B cell (primary cell): ENCODE data around the gene ATP6V0A1. TPM values are rescaled to one million over a fixed set of nuclear protein-coding genes. Genes with fewer than 3 reads are reported as not detected.
"Not testable (repeated sequence)": the region's sequence is repeated elsewhere in the genome, so short reads cannot be mapped to it uniquely, and the experiment has no call there.

Source experiments
- ATAC-seq: fragments of 200-7000 bp; cut with Tn5 transposase; one replicate; pipeline ENCODE4 v1.10.0; 2021; ENCODE audit warnings: low read depth, mild to moderate bottlenecking, moderate number of reproducible peaks, moderate library complexity
- CTCF ChIA-PET: fragments of 350-600 bp; sonication (Branson Sonifier 250); formaldehyde crosslinking; loops from one replicate; lab custom pipeline; 2021; ENCODE audit warnings: antibody characterized with exemption, inconsistent platforms; lab: Charles Lee
- POLR2A ChIA-PET: fragments of 350-600 bp; sonication (Branson Sonifier 250); formaldehyde crosslinking; loops from one replicate; lab custom pipeline; 2021; ENCODE audit warnings: antibody characterized with exemption; lab: Charles Lee
- DNase-seq: peaks from one replicate; pipeline ENCODE4 v3.0.0; 2013
- H2AFZ ChIP-seq: 2 replicates; pipeline ENCODE4 v1.6.1; 2012; ENCODE audit warnings: mild to moderate bottlenecking, low read depth, low read length; ENCODE audit not compliant: insufficient read depth, poor library complexity, severe bottlenecking
- H3K27ac ChIP-seq, 2 donors: 1 replicate in 1 of 2; 2 replicates in 1 of 2; pipeline ENCODE4 v1.5.1; 2012 to 2013; ENCODE audit warnings: low read length in 2 of 2, mild to moderate bottlenecking in 2 of 2, moderate library complexity in 1 of 2
- H3K27me3 ChIP-seq, 4 experiments: fragments of 200-600 bp in 1 of 4; sonication (generic) in 1 of 4; replicated peaks in 1 of 4; 1 replicate in 2 of 4; 2 replicates in 2 of 4; pipeline versions ENCODE4 v1.6.1 to v1.7.0; 2013 to 2016; ENCODE audit warnings: low read length in 3 of 4, mild to moderate bottlenecking in 2 of 4, mixed read lengths in 1 of 4, moderate library complexity in 1 of 4; ENCODE audit not compliant: insufficient read depth in 4 of 4, control insufficient read depth in 3 of 4; ENCODE audit errors: control extremely low read depth in 1 of 4
- H3K36me3 ChIP-seq, 2 experiments: replicated peaks in 1 of 2; 1 replicate in 1 of 2; 2 replicates in 1 of 2; pipeline versions ENCODE4 v1.6.1 to v1.7.1; 2013; ENCODE audit warnings: low read length in 1 of 2; ENCODE audit not compliant: insufficient read depth in 2 of 2, control insufficient read depth in 1 of 2; ENCODE audit errors: control extremely low read depth in 1 of 2, extremely low read depth in 1 of 2
- H3K4me1 ChIP-seq, 2 donors: fragments of 200-600 bp in 1 of 2; sonication (generic) in 1 of 2; 1 replicate in 1 of 2; 2 replicates in 1 of 2; pipeline versions ENCODE4 v1.5.1 to v1.6.1; 2013 to 2017; ENCODE audit warnings: low read length in 2 of 2; ENCODE audit not compliant: control insufficient read depth in 2 of 2, insufficient read depth in 2 of 2
- H3K4me2 ChIP-seq: replicated peaks from 2 replicates; pipeline ENCODE3; 2012; ENCODE audit warnings: mild to moderate bottlenecking, low read depth, low read length; ENCODE audit not compliant: poor library complexity, severe bottlenecking
- H3K4me3 ChIP-seq, 5 experiments: fragments of 200-600 bp in 1 of 5; sonication (generic) in 1 of 5; 1 replicate in 3 of 5; 2 replicates in 2 of 5; pipeline versions ENCODE4 v1.5.1 to v1.7.0; 2011 to 2016; ENCODE audit warnings: low read length in 4 of 5, mild to moderate bottlenecking in 4 of 5, low read depth in 2 of 5, control low read depth in 1 of 5, moderate library complexity in 1 of 5; ENCODE audit not compliant: insufficient read depth in 1 of 5; ENCODE audit errors: control extremely low read depth in 1 of 5, extremely low read depth in 1 of 5
- H3K79me2 ChIP-seq: fragments of 200-600 bp; sonication (generic); one replicate; pipeline ENCODE4 v1.6.0; 2016; ENCODE audit warnings: low read length; ENCODE audit not compliant: control insufficient read depth, insufficient read depth
- H3K9ac ChIP-seq: fragments of 200-600 bp; sonication (generic); 2 replicates; pipeline ENCODE4 v1.6.1; 2017; ENCODE audit warnings: mild to moderate bottlenecking, low read length, moderate library complexity
- H3K9me3 ChIP-seq, 3 donors: one replicate each; pipeline versions ENCODE4 v1.6.1 to v1.7.1; 2013; ENCODE audit warnings: low read length in 2 of 3; ENCODE audit not compliant: control insufficient read depth in 2 of 3, insufficient read depth in 1 of 3; ENCODE audit errors: control extremely low read depth in 1 of 3
- H4K20me1 ChIP-seq: 2 replicates; pipeline ENCODE4 v1.6.0; 2012; ENCODE audit warnings: mild to moderate bottlenecking, low read length; ENCODE audit not compliant: insufficient read depth, control insufficient read depth, poor library complexity, severe bottlenecking
- H3K27ac Mint-ChIP-seq: one replicate; pipeline ENCODE4 v1.8.0; 2021; ENCODE audit warnings: mixed read lengths
- H3K27me3 Mint-ChIP-seq: one replicate; pipeline ENCODE4 v1.8.0; 2021; ENCODE audit warnings: mixed read lengths
- H3K4me1 Mint-ChIP-seq: one replicate; pipeline ENCODE4 v1.8.0; 2021; ENCODE audit warnings: mixed read lengths
- H3K4me3 Mint-ChIP-seq: one replicate; pipeline ENCODE4 v1.8.0; 2021; ENCODE audit warnings: mixed read lengths
- H3K9me3 Mint-ChIP-seq: one replicate; pipeline ENCODE4 v1.8.0; 2022; ENCODE audit warnings: mixed read lengths; ENCODE audit not compliant: insufficient read depth
- WGBS: methylation state at CpG from one replicate; pipeline ENCODE4 v1.1.5; 2013; ENCODE audit warnings: missing lambda C conversion rate; ENCODE audit not compliant: insufficient coverage; 5-methylcytosine and 5-hydroxymethylcytosine counted together
- intact Hi-C: fragments of 100-400 bp; cut with micrococcal nuclease; formaldehyde crosslinking; loops from one replicate; pipeline ENCODE4 v1.10.0; 2022
- polyA plus RNA-seq: library from polyadenylated mRNA; depleted of rRNA; stranded (reverse); fragments of >200 nt; gene quantifications from 2 replicates; pipeline ENCODE4 v1.2.3, GENCODE V29; 2012
- total RNA-seq, 2 donors: library from RNA; stranded (reverse); fragments of 120-200 nt in 1 of 2; gene quantifications; 1 replicate in 1 of 2; 2 replicates in 1 of 2; pipeline versions ENCODE4 v1.2.3 to v1.2.4, GENCODE V29; 2013 to 2022

The ATP6V0A1 gene
- total and polyA plus RNA-seq, 2 donors (not counting 1 experiment from before 2014, with no cell fraction given) = 59.1 to 90.9 TPM

- WGBS = no CpG with 5 or more reads among the region's 2 CpGs
- ATAC-seq, H3K4me2 ChIP-seq, H3K9me3 Mint-ChIP-seq, H3K27me3 ChIP-seq, H3K36me3 ChIP-seq, intact Hi-C loops, H3K9me3 ChIP-seq, H3K9ac ChIP-seq, H3K79me2 ChIP-seq, H4K20me1 ChIP-seq, H3K4me3 ChIP-seq, H3K27ac Mint-ChIP-seq, H2AFZ ChIP-seq, POLR2A ChIA-PET, DNase-seq, H3K27ac ChIP-seq, H3K4me3 Mint-ChIP-seq, H3K27me3 Mint-ChIP-seq, CTCF ChIA-PET: not testable (repeated sequence)
- peaks cover 27 to 32% of the 10 kb centered on the region in 2 donors for H3K4me1 ChIP-seq
- peaks cover 27% of the 10 kb centered on the region for H3K4me1 Mint-ChIP-seq
Observed at GRCh38 chr17:42449838-42450237, 8.8 kb upstream of the ATP6V0A1 start.

GRCh38 chr17:42451270-42451669, 7.4 kb upstream of the ATP6V0A1 start:
- H3K27me3 Mint-ChIP-seq, H3K4me3 Mint-ChIP-seq, H3K4me3 ChIP-seq, H2AFZ ChIP-seq, DNase-seq, H3K27ac Mint-ChIP-seq, H3K9ac ChIP-seq, H3K9me3 ChIP-seq, H3K9me3 Mint-ChIP-seq, H3K4me2 ChIP-seq, intact Hi-C loops, ATAC-seq, H3K27ac ChIP-seq, H3K79me2 ChIP-seq, H3K27me3 ChIP-seq, H3K36me3 ChIP-seq, H4K20me1 ChIP-seq: not testable (repeated sequence)
- H3K4me1 Mint-ChIP-seq = peaks cover 38% of the 10 kb centered on the region
- no CpG with 5 or more reads among the region's 5 CpGs for WGBS
- H3K4me1 ChIP-seq = peaks cover 41 to 47% of the 10 kb centered on the region in 2 donors
- CTCF ChIA-PET = interaction anchor here (1.0 kb wide), 2 partner anchors 82 to 138 kb away, joined by 3 to 4 read pairs; no protein-coding TSS in a partner anchor
- POLR2A ChIA-PET = interaction anchor here (0.6 kb wide), 1 partner anchor 16 kb away, joined by 3 read pairs; no protein-coding TSS in a partner anchor
